HepG2 (cell line): ENCODE results near the gene SUSD2. TPM values are rescaled to one million over a fixed set of nuclear protein-coding genes. Genes with fewer than 3 reads are reported as not detected.
"Not testable (repeated sequence)": the region's sequence is repeated elsewhere in the genome, so short reads cannot be mapped to it uniquely, and the experiment has no call there.

Source experiments
- ATAC-seq: fragments of 200-7000 bp; cut with Tn5 transposase; 3 replicates; pipeline ENCODE4 v1.9.1; 2020; ENCODE audit warnings: mild to moderate bottlenecking, moderate library complexity
- BruUV-seq: library from RNA; stranded (reverse); fragments of 400-500 nt; replicated peaks from 2 replicates; lab custom pipeline; 2021; lab: Mats Ljungman, UMichigan
- CTCF ChIA-PET: fragments of 300-600 bp; formaldehyde crosslinking; extraction: SDS; loops from one replicate; lab custom pipeline; 2021; ENCODE audit warnings: low total read pairs, inconsistent platforms, low intra/inter-chr PET ratio; lab: Yijun Ruan, JAX
- POLR2A ChIA-PET: fragments of 350-600 bp; sonication (Branson Sonifier 250); formaldehyde crosslinking; loops from one replicate; lab custom pipeline; 2020; ENCODE audit warnings: antibody characterized with exemption, inconsistent platforms; lab: Yijun Ruan, JAX
- DNase-seq: peaks from one replicate; pipeline ENCODE4 v3.0.0-alpha.2; 2015; ENCODE audit warnings: low spot score
- FAIRE-seq: peaks from 3 replicates; lab custom pipeline; 2011; peaks lifted over from hg19 to GRCh38; lab: Jason Lieb, UNC
- H2AFZ ChIP-seq: one replicate; pipeline ENCODE4 v1.6.1; 2011; ENCODE audit warnings: low read length, inconsistent platforms
- H3K27ac ChIP-seq: fragments of 300-600 bp; 3 replicates; pipeline ENCODE4 v1.8.0; 2011; ENCODE audit warnings: mixed run types, mild to moderate bottlenecking, mixed read lengths, low read length, inconsistent platforms; ENCODE audit not compliant: insufficient read depth; ENCODE audit errors: extremely low read length
- H3K27me3 ChIP-seq, 2 experiments: fragments of 200-600 bp in 1 of 2; 2 replicates in 1 of 2; 3 replicates in 1 of 2; pipeline versions ENCODE4 v1.6.0 to v1.8.0; 2011; ENCODE audit warnings: low read length in 2 of 2, mild to moderate bottlenecking in 2 of 2, moderate library complexity in 2 of 2, inconsistent platforms in 1 of 2; ENCODE audit not compliant: insufficient read depth in 2 of 2, control insufficient read depth in 1 of 2
- H3K36me3 ChIP-seq, 2 experiments: fragments of 200-600 bp in 1 of 2; replicated peaks in 1 of 2; 2 replicates in 1 of 2; 3 replicates in 1 of 2; pipeline versions ENCODE4 v1.5.1 to v1.8.0; 2011; ENCODE audit warnings: low read length in 2 of 2, inconsistent platforms in 1 of 2; ENCODE audit not compliant: insufficient read depth in 2 of 2, control insufficient read depth in 1 of 2
- H3K4me1 ChIP-seq: 2 replicates; pipeline ENCODE4 v1.5.1; 2012; ENCODE audit warnings: low read length, inconsistent platforms; ENCODE audit not compliant: insufficient read depth
- H3K4me2 ChIP-seq: 2 replicates; pipeline ENCODE4 v1.6.0; 2011; ENCODE audit warnings: low read depth, low read length, inconsistent platforms
- H3K4me3 ChIP-seq, 3 experiments: fragments of 200-600 bp in 1 of 3; sonication (generic), shearing (Covaris generic) in 1 of 3; replicated peaks in 1 of 3; 2 replicates each; pipeline ENCODE4 v1.5.1; 2011 to 2016; ENCODE audit warnings: low read length in 3 of 3, inconsistent platforms in 2 of 3, low read depth in 2 of 3, mild to moderate bottlenecking in 2 of 3, control low read depth in 1 of 3, mixed read lengths in 1 of 3; ENCODE audit not compliant: insufficient read depth in 1 of 3
- H3K79me2 ChIP-seq: one replicate; pipeline ENCODE4 v1.6.1; 2011; ENCODE audit warnings: low read length, inconsistent platforms; ENCODE audit not compliant: insufficient read depth
- H3K9ac ChIP-seq: 2 replicates; pipeline ENCODE4 v1.6.0; 2011; ENCODE audit warnings: mild to moderate bottlenecking, low read depth, low read length, inconsistent platforms; ENCODE audit not compliant: insufficient read depth
- H3K9me3 ChIP-seq: 2 replicates; pipeline ENCODE4 v1.5.1; 2012; ENCODE audit warnings: mild to moderate bottlenecking, low read length
- H4K20me1 ChIP-seq: 2 replicates; pipeline ENCODE4 v1.6.0; 2011; ENCODE audit warnings: inconsistent platforms, mild to moderate bottlenecking, low read length, moderate library complexity; ENCODE audit not compliant: insufficient read depth
- HOXD1 ChIP-seq: sonication (generic); formaldehyde crosslinking; IDR thresholded peaks from 2 replicates; pipeline ENCODE4 v1.5.0; 2020; ENCODE audit warnings: missing genetic modification reagents
- KLF12 ChIP-seq: sonication (generic); formaldehyde crosslinking; IDR thresholded peaks from 2 replicates; pipeline ENCODE4 v1.4.0; 2020; ENCODE audit warnings: missing genetic modification reagents, borderline replicate concordance
- SNAPC2 ChIP-seq: sonication (generic); formaldehyde crosslinking; IDR thresholded peaks from 2 replicates; pipeline ENCODE4 v1.8.1; 2022; ENCODE audit warnings: mild to moderate bottlenecking, missing genetic modification reagents
- WGBS: methylation state at CpG from one replicate; pipeline ENCODE4 v1.1.6; 2017; ENCODE audit warnings: low lambda C conversion rate; 5-methylcytosine and 5-hydroxymethylcytosine counted together
- in situ Hi-C: cut with HindIII; loops from 2 replicates; pipeline ENCODE4 v1.10.0; 2017; ENCODE audit warnings: low pct_unique_long_range_greater_than_20kb; ENCODE audit not compliant: extremely low pct_ligation_motif_present
- intact Hi-C: fragments of 100-400 bp; cut with micrococcal nuclease; formaldehyde crosslinking; loops from one replicate; pipeline ENCODE4 v1.10.0; 2022; ENCODE audit not compliant: unreplicated experiment
- polyA plus RNA-seq, 8 experiments: library from polyadenylated mRNA; depleted of rRNA in 3 of 8; stranded (reverse) in 7 of 8; unstranded in 1 of 8; fragments of >200 nt; fragmentation: Illumina TruSeq in 4 of 8; extraction: Trizol in 4 of 8; gene quantifications; 2 replicates each; pipeline versions ENCODE4 v1.2.1 to v1.2.3, GENCODE V29; 2011 to 2016; ENCODE audit warnings: low read depth in 4 of 8, missing spikeins in 1 of 8, mixed read lengths in 1 of 8; ENCODE audit not compliant: insufficient read depth in 1 of 8
- total RNA-seq, 5 experiments: library from RNA; depleted of rRNA; stranded (reverse); fragments of >200 nt; fragmentation: Illumina TruSeq; extraction: Trizol; gene quantifications; 2 replicates each; pipeline ENCODE4 v1.2.3, GENCODE V29; 2016; ENCODE audit warnings: low read depth in 1 of 5
- TF ChIP-seq, protein P1 (sequence below): sonication (generic); formaldehyde crosslinking; IDR thresholded peaks from 2 replicates; pipeline ENCODE4 v1.4.0; 2020; ENCODE audit warnings: missing genetic modification reagents; ENCODE audit errors: not compliant biosample characterization
- TF ChIP-seq, protein P2 (sequence below): IDR thresholded peaks from 2 replicates; pipeline ENCODE4 v1.6.1; 2016; ENCODE audit warnings: low read depth, borderline replicate concordance

SUSD2 gene
- total and polyA plus RNA-seq, 2 of the 13 experiments (the other 11 are each of a cell fraction or from before 2014, with no cell fraction given), result 2.1 to 11.0 TPM

DNA sequence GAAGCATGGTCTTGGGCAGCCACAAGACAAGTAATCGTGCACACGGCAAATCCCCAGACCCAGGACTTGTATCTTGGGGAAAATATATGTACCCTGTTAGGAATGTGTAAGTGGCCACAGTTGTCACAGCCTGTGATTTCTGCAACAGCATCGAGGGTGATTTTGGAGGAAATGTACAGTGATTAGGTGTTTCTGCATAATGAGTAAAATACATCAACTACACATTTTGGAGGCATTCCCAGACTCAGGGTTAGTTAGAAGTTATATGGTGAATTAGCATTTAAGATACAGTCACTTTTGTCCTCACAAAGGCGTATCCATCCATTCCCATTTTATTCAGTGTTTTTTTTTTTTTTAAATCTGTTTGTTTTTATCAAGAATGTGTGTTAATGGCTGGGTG is 28.4 kb downstream of the SUSD2 start (continued):
- TF ChIP-seq HOXD1 (no peak), KLF12 (CRISPR knock-in tag) (no peak), SNAPC2 (CRISPR knock-in tag) (no peak)
- TF ChIP-seq, protein P1, sequence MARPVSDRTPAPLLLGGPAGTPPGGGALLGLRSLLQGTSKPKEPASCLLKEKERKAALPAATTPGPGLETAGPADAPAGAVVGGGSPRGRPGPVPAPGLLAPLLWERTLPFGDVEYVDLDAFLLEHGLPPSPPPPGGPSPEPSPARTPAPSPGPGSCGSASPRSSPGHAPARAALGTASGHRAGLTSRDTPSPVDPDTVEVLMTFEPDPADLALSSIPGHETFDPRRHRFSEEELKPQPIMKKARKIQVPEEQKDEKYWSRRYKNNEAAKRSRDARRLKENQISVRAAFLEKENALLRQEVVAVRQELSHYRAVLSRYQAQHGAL (CRISPR knock-in tag), result no peak
- TF ChIP-seq, protein P2, sequence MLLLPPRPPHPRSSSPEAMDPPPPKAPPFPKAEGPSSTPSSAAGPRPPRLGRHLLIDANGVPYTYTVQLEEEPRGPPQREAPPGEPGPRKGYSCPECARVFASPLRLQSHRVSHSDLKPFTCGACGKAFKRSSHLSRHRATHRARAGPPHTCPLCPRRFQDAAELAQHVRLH, result no peak
- TF ChIP-seq, all 625 proteins: peak for 0

DNA sequence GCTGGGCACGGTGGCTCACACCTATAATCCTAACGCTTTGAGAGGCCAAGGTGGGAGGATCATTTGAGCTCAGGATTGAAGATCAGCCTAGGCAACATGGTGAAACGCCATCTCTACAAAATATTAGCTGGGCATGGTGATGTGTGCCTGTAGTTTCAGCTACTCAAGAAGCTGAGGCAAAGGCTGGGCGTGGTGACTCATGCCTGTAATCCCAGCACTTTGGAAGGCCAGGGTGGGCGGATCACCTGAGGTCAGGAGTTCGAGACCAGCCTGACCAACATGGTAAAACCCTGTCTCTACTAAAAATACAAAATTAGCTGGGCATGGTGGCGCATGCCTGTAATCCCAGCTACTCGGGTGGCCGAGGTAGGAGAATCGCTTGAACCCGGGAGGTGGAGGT is 29.1 kb downstream of the SUSD2 start:
- CTCF ChIA-PET, BruUV-seq, H3K27ac ChIP-seq, POLR2A ChIA-PET, intact Hi-C loops, in situ Hi-C loops, H3K27me3 ChIP-seq, H3K79me2 ChIP-seq, H2AFZ ChIP-seq, H3K9me3 ChIP-seq, H3K4me3 ChIP-seq, DNase-seq, H4K20me1 ChIP-seq, H3K9ac ChIP-seq, ATAC-seq, H3K4me2 ChIP-seq, FAIRE-seq, H3K36me3 ChIP-seq: not testable (repeated sequence)
- peaks cover 62% of the 10 kb centered on the region for H3K4me1 ChIP-seq
- WGBS, result 97% methylated on average over 11 of the region's 11 CpGs

DNA sequence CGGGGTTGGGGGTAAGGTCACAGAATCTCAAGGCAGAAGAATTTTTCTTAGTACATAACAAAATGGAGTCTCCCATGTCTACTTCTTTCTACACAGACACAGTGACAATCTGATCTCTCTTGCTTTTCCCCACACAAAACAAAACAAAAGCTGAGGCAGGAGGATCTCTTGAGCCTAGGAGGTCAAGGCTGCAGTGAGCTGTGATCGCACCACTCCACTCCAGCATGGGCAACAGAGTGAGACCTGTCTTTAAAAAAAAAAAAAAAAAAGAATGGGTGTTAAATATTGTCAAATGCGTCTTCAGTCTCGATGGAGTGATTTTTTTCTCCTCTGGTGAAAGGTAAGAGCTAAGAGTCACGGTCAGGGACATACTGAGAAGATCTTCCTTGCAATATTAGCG is 30.4 kb downstream of the SUSD2 start:
- DNase-seq, H4K20me1 ChIP-seq, H3K36me3 ChIP-seq, FAIRE-seq, CTCF ChIA-PET, H3K9ac ChIP-seq, H3K4me3 ChIP-seq, H3K4me2 ChIP-seq, H3K9me3 ChIP-seq, in situ Hi-C loops, H3K27ac ChIP-seq, ATAC-seq, H3K27me3 ChIP-seq, H3K79me2 ChIP-seq, intact Hi-C loops, BruUV-seq, H2AFZ ChIP-seq, POLR2A ChIA-PET: not testable (repeated sequence)
- peaks cover 55% of the 10 kb centered on the region for H3K4me1 ChIP-seq
- 80% methylated on average over 5 of the region's 6 CpGs for whole genome bisulfite sequencing

DNA sequence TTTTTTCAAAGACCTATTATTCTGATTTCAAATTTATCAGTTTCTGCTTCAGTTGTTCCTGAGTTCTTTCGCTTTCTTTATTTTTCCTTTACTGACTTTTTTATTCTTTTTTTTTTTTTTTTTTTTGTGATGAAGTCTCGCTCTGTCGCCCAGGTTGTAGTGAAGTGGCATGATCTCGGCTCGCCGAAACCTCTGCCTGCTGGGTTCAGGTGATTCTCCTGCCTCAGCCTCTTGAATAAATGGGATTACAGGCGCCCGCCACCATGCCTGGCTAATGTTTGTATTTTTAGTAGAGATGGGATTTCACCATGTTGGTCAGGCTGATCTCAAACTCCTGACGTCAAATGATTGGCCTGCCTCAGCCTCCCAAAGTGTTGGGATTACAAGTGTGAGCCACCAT is 31.8 kb downstream of the SUSD2 start:
- POLR2A ChIA-PET, in situ Hi-C loops, H3K36me3 ChIP-seq, FAIRE-seq, H2AFZ ChIP-seq, H3K79me2 ChIP-seq, H4K20me1 ChIP-seq, CTCF ChIA-PET, DNase-seq, H3K4me2 ChIP-seq, H3K4me3 ChIP-seq, intact Hi-C loops, ATAC-seq, H3K9ac ChIP-seq, BruUV-seq, H3K9me3 ChIP-seq, H3K27me3 ChIP-seq, H3K27ac ChIP-seq: not testable (repeated sequence)
- WGBS, result 99% methylated on average over 9 of the region's 9 CpGs
- H3K4me1 ChIP-seq, result peaks cover 47% of the 10 kb centered on the region
